GM12878 (cell line): ENCODE results near the gene CAB39. TPM values are rescaled to one million over a fixed set of nuclear protein-coding genes. Genes with fewer than 3 reads are reported as not detected.

Experiments used
- BCL11A ChIP-seq: IDR thresholded peaks from 2 replicates; pipeline ENCODE4 v1.6.1; 2011; ENCODE audit warnings: low read depth, low read length
- BRCA1 ChIP-seq: IDR thresholded peaks from 2 replicates; pipeline ENCODE4 v1.6.1; 2011; ENCODE audit warnings: low read depth, low read length, improper control_type of control experiment
- CEBPZ ChIP-seq: fragments of 150-350 bp; IDR thresholded peaks from 2 replicates; pipeline ENCODE4 v1.6.1; 2016; ENCODE audit warnings: low read depth, low read length
- CHD2 ChIP-seq: IDR thresholded peaks from 2 replicates; pipeline ENCODE4 v1.6.1; 2011; ENCODE audit warnings: low read depth, low read length, improper control_type of control experiment, borderline replicate concordance
- KLF5 ChIP-seq: fragments of 450-650 bp; IDR thresholded peaks from 2 replicates; pipeline ENCODE4 v1.6.1; 2014; ENCODE audit warnings: mild to moderate bottlenecking; ENCODE audit not compliant: partially characterized antibody
- MEF2B ChIP-seq: fragments of 450-650 bp; IDR thresholded peaks from 2 replicates; pipeline ENCODE4 v1.6.1; 2018; ENCODE audit warnings: mild to moderate bottlenecking, moderate library complexity; ENCODE audit not compliant: partially characterized antibody, poor library complexity, severe bottlenecking
- MTA2 ChIP-seq: fragments of 450-650 bp; IDR thresholded peaks from 2 replicates; pipeline ENCODE4 v1.6.1; 2016; ENCODE audit warnings: low read depth, mild to moderate bottlenecking, moderate library complexity
- NBN ChIP-seq: fragments of 450-650 bp; IDR thresholded peaks from 2 replicates; pipeline ENCODE4 v1.6.1; 2016
- NKRF ChIP-seq: fragments of 450-650 bp; conservative IDR thresholded peaks from 2 replicates; pipeline ENCODE4 v1.6.1; 2017; ENCODE audit warnings: mild to moderate bottlenecking, moderate library complexity
- PML ChIP-seq: IDR thresholded peaks from 2 replicates; pipeline ENCODE4 v1.6.1; 2012; ENCODE audit warnings: low read length, inconsistent platforms
- POLR2A ChIP-seq: IDR thresholded peaks from 2 replicates; pipeline ENCODE4 v1.6.1; 2011; ENCODE audit warnings: low read depth, mild to moderate bottlenecking, low read length
- POLR2AphosphoS2 ChIP-seq: IDR thresholded peaks from 2 replicates; pipeline ENCODE4 v1.6.1; 2011; ENCODE audit warnings: low read depth, mild to moderate bottlenecking, low read length, improper control_type of control experiment, moderate library complexity
- SMAD1 ChIP-seq: fragments of 450-650 bp; IDR thresholded peaks from 2 replicates; pipeline ENCODE4 v1.6.1; 2018; ENCODE audit warnings: mild to moderate bottlenecking, low read depth; ENCODE audit not compliant: partially characterized antibody
- SMAD5 ChIP-seq: IDR thresholded peaks from 2 replicates; pipeline ENCODE4 v1.6.1; 2016; ENCODE audit warnings: antibody characterized with exemption, low read depth
- TCF12 ChIP-seq: IDR thresholded peaks from 2 replicates; pipeline ENCODE4 v1.6.1; 2011; ENCODE audit warnings: low read depth, mild to moderate bottlenecking, low read length
- YBX1 ChIP-seq: fragments of 450-650 bp; IDR thresholded peaks from 2 replicates; pipeline ENCODE4 v1.6.1; 2016; ENCODE audit warnings: antibody characterized with exemption
- ZBTB40 ChIP-seq: fragments of 450-650 bp; IDR thresholded peaks from 2 replicates; pipeline ENCODE4 v1.6.1; 2016; ENCODE audit warnings: mild to moderate bottlenecking, moderate library complexity, borderline replicate concordance
- ZNF217 ChIP-seq: fragments of 450-650 bp; IDR thresholded peaks from 2 replicates; pipeline ENCODE4 v1.6.1; 2017; ENCODE audit warnings: antibody characterized with exemption, mild to moderate bottlenecking
- ZNF622 ChIP-seq: fragments of 450-650 bp; IDR thresholded peaks from 2 replicates; pipeline ENCODE4 v1.6.1; 2017; ENCODE audit warnings: mild to moderate bottlenecking, inconsistent platforms
- polyA plus RNA-seq, 11 experiments: library from polyadenylated mRNA; depleted of rRNA in 4 of 11; unstranded in 6 of 11; stranded (reverse) in 5 of 11; fragments of >200 nt; fragmentation: Nextera tagmentation in 4 of 11; fragmentation: Illumina TruSeq in 1 of 11; extraction: Ambion mirVana in 4 of 11; extraction: Trizol in 1 of 11; gene quantifications; 1 replicate in 1 of 11; 2 replicates in 10 of 11; pipeline versions ENCODE4 v1.2.1 to v1.2.3, GENCODE V29; 2011 to 2016; ENCODE audit warnings: inconsistent platforms in 2 of 11, missing spikeins in 2 of 11, low read depth in 1 of 11
- total RNA-seq, 4 experiments: library from RNA; depleted of rRNA in 3 of 4; stranded (reverse); fragments of >200 nt in 3 of 4; fragmentation: Illumina TruSeq in 1 of 4; extraction: Trizol in 1 of 4; gene quantifications; 2 replicates each; pipeline versions ENCODE4 v1.2.1 to v1.2.3, GENCODE V29; 2013 to 2021
- TF ChIP-seq, protein P1 (sequence below): IDR thresholded peaks from 2 replicates; pipeline ENCODE4 v1.6.1; 2011; ENCODE audit warnings: borderline replicate concordance, low read depth, mild to moderate bottlenecking, moderate library complexity, low read length; ENCODE audit not compliant: insufficient read depth, poor library complexity, severe bottlenecking
- TF ChIP-seq, protein P2 (sequence below): IDR thresholded peaks from 2 replicates; pipeline ENCODE4 v1.6.1; 2011; ENCODE audit warnings: low read depth, low read length, improper control_type of control experiment, borderline replicate concordance

Gene CAB39
- total and polyA plus RNA-seq, 10 of the 15 experiments (the other 5 are each of a cell fraction or from before 2014, with no cell fraction given): 13.3 to 129 (median 62.9) TPM

GRCh38 chr2:230665263-230665691 is 47.4 kb upstream of the CAB39 start (continued):
- TF ChIP-seq CEBPZ: no peak
- no peak for TF ChIP-seq PML
- TF ChIP-seq, protein P1, sequence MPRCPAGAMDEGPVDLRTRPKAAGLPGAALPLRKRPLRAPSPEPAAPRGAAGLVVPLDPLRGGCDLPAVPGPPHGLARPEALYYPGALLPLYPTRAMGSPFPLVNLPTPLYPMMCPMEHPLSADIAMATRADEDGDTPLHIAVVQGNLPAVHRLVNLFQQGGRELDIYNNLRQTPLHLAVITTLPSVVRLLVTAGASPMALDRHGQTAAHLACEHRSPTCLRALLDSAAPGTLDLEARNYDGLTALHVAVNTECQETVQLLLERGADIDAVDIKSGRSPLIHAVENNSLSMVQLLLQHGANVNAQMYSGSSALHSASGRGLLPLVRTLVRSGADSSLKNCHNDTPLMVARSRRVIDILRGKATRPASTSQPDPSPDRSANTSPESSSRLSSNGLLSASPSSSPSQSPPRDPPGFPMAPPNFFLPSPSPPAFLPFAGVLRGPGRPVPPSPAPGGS: no peak
- TF ChIP-seq, protein P2, sequence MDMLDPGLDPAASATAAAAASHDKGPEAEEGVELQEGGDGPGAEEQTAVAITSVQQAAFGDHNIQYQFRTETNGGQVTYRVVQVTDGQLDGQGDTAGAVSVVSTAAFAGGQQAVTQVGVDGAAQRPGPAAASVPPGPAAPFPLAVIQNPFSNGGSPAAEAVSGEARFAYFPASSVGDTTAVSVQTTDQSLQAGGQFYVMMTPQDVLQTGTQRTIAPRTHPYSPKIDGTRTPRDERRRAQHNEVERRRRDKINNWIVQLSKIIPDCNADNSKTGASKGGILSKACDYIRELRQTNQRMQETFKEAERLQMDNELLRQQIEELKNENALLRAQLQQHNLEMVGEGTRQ: no peak; the same call in 1 of the 2 replicates
- no peak for TF ChIP-seq ZBTB40
- 0 out of 2 replicates have a peak, but pooled peaks have one; percentile 24 for TF ChIP-seq BCL11A
- TF ChIP-seq CHD2: no peak
- TF ChIP-seq POLR2A: 0 out of 2 replicates have a peak, but pooled peaks have one; percentile 25
- no peak for TF ChIP-seq MEF2B
- TF ChIP-seq TCF12: no peak
- no peak for TF ChIP-seq SMAD1
- no peak for TF ChIP-seq NKRF
- TF ChIP-seq KLF5: no peak
- no peak for TF ChIP-seq ZNF622
- TF ChIP-seq BRCA1: no peak
- no peak for TF ChIP-seq SMAD5
- TF ChIP-seq MTA2: no peak
- no peak for TF ChIP-seq ZNF217
- TF ChIP-seq NBN: no peak
- no peak for TF ChIP-seq POLR2AphosphoS2
- TF ChIP-seq YBX1: no peak
